IPS-NIHi11 (cell line): Measurements from ENCODE around the gene RALGDS.

Experiments
- DNase-seq: peaks from one replicate; pipeline ENCODE4 v3.0.0; 2012; ENCODE audit warnings: mixed read lengths, low spot score

Gene RALGDS

DNA sequence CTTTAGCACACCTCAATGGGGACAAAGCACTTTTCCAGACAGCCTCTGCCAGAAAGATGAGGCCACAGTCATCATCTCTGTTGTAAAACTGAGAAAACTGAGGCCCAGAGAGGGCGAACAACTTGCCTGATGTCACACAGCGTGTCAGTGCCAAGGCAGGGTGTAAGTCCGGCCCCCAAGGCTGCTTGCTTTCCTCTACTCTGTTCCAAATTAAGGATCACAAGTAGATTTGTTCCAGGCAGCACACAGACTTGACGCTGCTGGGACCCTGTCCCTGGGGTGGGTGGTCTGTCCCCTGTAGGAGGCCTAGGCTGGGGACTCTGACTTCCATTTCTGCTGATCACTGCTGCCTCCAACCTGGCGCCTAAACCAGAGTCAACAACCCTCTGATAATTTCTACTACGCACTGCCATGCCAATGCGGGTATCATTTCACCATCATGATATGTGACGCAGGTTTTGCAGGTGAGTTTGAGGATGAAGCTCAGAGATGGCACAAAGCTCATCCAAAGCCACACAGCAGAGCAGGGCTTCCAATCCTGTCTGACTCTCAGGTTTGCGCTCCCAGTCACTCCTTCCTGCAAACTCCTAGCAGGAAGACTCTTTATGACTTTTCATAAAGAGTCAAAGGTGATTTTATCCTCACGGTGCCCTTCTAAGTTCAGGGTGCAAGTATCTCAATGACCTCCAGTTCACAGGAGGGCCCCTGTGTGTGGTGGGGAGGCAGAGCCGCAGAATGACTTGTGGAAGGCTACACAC, 13.5 kb upstream of the RALGDS start:
- no peak for DNase-seq

DNA sequence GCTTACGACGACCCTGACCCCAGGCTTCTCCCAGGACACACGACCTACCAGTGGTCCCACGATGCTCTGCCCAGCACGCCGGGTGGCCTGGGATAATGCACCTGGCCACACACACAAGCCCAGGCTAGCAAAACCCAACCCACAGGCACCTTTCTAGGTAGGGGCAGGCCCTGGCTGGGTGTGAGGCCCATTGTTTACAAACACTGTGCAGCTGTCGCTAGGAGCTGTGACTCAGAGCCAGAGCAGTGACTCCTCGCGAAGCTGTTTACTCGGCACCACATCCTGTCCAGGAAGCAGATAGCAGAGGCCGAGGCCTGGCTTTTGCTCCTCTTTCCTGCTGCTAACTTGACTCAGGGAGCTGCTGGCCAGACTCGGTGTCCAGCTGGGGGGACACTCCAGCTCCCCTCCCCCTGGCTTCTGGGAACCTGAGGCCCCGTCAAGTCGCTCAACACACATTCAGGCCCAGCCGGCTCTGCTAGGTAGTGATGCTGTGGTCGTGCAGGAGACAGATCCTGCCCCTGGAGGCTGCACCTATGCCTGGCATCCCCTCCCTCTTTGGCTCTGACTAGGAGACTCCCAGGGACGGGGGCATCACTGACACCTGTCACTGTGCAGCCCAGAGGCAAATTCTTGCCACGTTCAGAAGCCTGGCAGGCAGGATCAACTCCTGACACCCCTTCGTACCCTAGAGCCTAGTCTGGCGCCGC, 12.8 kb upstream of the RALGDS start:
- DNase-seq = peak; percentile 77

- DNase-seq = no peak
Observed at GRCh38 chr9:133132174-133132573, 11.1 kb upstream of the RALGDS start.

DNA sequence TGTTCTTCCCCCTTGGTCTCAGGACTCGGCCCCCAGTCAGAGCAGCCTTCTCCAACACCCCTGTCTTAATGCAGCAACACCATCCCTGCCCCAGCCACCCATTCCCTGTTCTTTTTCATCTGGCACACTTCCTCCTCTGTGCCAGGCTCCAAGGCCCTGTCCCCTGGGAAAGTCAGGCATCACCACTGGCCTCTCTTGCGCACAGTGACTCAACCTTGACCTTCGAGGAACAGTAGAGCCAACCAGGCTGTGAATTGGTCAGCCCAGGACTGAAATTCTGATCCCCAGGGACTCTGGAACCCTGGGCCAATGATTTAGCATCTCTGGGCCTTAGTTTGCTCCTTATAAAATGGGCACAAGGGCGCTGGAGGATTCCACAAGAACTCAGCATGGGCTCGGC, 10.5 kb upstream of the RALGDS start:
- DNase-seq = no peak

DNA sequence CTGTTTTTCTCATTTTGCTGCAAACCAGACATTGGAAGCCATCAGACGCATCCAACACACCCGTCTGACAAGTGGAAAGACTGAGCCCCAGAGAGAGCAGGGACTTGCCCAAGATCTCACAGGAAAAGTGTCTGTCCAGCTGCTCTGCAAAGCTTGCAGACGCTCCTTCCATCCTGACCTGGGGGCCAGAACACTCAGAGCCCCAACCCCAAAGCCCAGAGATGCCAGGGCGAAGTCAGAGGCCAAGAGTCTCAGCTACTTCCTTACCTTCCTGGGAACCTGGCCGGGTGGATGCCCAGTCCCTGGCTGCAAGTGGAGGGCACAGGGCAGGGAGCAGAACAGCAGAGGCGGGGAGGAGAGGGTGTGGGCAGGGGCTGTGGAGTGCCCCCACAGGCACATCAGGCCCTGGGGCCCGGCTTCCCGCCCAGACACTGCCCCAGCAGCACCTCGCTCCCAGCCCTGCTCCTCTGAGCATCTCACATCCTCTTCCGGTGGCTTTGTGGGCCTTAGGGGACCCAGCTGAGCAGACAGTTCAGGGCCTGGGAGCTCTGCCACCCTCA, 9.7 kb upstream of the RALGDS start:
- DNase-seq = no peak

DNA sequence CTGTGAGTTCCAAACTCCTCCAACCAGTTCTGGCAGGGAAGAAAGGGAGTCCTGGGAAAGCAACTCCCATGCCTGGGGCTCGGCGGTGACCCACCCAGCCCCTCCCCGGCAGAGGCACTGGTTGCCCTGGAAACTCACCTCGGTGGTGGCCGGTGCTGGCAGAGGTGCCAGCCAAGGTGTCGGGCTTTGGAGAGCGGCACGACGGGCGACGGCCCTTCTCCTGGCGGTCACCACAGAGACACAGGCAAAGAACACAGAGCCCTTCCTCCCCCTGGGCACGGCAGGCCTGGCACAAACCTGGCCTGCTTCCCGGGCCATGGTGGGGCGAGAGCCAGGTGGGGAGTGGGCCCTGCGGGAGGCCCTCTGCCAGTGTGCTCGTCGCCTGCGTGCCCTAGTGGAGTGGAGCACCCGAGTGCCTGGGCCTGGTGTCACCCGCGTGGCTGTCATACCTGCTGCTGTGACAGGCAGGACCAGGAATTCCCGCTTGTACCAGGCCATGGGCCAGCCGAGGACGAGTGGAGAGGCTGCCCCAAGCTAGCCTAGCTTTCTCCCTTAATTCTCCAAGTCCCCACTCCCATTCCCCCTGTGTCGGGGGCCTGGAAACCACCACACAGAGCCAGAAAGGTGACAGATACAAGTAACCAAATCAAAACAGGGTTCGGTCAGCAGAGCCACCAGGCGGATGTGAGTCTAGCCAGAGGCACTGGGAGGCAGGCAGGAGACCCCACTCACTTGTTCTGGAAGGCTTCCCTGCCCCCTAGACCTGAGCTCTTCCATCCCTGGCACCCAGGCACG, 8.2 kb upstream of the RALGDS start:
- no peak for DNase-seq

- DNase-seq = no peak
Observed at GRCh38 chr9:133128152-133128551, 7.1 kb upstream of the RALGDS start.

DNA sequence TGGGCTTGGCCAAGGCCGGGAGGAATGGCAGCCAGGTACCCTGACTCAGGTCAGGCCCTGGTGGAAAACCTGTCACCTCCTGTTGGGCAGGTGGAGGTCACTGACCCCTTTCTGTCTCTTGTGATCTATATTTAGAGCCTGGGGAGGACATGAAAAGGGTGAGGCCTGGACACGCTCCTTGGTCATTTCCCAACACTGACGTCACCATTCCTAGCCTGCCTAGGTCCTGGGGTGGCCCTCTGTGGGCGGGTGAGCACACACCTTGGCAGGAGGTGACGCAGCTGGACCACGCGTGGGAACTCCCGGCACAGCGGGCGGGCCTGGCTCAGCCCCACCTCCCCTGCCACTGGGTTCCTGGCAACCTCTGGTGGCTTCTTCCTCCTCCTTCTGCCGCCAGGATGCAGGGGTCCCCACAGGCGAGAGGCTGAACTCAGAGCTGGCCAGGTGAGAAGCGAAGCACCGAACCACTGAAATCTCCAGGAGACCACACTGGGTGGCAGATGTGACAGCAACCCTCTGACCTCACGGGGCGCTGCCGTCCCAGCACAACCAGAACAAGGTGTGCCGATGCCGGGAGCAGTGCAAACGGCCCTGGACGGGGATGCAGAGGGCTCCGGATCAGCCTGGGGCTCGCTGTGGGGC, 6.4 kb upstream of the RALGDS start:
- no peak for DNase-seq

DNA sequence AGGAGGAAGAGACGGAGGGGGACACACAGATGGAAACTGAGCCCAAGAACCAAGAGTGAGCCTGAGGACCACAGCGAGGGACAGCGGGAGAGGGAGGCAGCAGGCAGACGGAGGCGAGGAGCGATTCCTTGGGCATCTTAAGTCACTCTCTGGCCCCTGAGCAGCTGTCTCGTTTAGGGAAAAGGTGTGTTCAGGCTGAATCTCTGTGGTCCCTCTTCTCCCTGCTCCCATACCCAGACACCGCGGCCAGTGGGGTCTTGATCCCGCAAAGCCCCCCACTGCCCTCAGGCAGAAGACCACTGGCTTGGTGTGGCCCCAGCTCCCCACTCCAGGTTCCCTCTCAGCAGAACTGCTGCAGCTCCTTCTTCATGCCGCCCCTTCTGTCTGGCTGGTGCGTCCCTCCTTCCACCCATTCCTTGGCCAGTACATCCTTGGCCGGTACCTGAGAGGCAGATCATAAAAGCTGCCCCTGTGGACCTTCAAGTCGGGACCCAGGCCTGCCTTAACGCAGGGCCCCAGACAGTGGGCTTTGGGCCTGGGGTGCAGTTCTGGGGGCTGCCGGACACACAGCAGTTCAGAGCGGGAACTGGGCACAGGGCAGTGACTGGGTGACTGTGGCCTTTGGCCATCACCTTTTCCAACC, 5.8 kb upstream of the RALGDS start:
- no peak for DNase-seq

DNA sequence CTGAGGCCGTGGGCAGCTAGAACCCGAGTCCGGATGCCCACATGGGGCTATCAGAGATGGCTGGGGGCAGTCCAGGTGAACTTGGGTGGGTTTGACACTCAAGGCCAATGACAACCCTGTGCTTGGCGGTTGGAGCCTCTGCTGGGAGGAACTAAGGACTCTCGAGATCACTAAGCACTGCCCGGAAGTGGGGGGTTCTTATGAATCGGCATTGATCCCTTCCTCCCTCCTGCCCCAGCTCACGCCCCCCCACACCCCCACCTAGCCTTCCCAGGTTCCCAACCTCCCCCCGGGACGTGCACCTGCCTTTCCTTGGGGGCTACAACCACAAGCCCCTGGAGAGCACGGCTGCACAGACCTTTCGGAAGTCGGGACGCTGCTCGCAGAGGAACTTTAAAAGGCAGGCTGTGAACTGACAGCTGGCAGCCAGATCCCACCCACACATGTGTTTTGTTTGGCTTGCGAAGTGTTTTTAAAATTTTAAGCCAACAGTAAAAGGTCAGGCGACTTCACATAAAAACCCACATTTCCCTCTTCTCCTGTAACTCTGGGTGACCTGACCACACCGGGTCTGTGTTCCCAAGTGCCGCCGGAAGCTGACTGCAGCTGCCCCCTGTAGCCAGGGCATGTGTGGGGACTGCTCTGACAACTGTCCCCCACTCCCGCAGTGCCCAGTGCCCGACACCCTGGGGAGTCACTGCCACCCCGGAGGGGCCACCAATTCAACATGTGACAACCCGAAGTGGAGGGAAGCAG, 5.1 kb upstream of the RALGDS start:
- DNase-seq = no peak

DNA sequence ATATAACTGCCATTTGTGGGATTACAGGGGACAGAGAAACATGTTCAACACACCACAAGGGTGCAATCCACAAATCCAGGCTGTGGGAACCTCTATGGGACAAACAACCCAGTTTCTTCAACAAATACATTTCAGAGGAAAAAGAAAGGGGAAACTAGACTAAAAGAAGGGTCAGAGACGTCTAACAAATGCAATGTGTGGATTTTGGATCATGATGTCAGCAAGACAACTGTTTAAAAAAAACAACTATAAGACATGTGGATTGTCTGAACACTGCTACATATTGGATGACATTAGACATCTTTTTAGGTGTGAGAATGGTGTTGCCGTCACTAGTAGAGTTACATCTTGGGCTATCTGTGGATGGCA, 3.9 kb upstream of the RALGDS start:
- no peak for DNase-seq

GRCh38 chr9:133124123-133124906, 3.3 kb upstream of the RALGDS start:
- no peak for DNase-seq

DNA sequence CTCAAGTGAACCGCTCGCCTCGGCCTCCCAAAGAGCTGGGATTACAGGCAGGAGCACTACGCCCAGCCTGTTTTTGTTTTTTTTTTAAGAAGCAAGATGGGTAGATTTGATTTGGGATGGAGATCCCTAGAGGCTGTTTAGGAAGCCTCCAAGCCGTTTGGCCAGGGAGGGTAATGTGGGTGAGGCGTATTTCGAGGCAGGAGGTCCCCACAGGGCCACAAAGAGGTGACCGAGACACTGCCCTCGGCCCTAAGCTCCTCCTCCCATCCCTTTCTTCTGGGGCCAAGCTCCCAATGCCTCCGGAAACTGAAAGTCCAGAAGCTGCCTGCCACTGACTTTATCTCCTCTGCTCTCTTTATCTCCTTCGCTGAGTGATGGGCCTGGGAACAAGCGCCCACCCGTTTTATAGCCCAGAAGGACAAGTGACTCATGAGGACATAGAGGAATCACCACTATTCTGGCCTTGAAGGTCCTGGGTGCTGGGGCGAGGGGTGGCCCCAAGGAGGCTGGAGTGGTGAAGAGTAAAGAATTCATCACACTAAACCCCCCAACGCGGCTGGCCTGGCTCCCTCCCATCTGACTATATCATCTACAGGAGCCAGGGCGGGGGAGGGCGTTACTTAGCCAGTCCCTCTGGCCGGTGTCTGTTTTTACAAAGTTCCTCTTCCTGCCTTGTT, 2.0 kb upstream of the RALGDS start:
- no peak for DNase-seq

GRCh38 chr9:133122605-133122934, 1.5 kb upstream of the RALGDS start:
- no peak for DNase-seq

DNA sequence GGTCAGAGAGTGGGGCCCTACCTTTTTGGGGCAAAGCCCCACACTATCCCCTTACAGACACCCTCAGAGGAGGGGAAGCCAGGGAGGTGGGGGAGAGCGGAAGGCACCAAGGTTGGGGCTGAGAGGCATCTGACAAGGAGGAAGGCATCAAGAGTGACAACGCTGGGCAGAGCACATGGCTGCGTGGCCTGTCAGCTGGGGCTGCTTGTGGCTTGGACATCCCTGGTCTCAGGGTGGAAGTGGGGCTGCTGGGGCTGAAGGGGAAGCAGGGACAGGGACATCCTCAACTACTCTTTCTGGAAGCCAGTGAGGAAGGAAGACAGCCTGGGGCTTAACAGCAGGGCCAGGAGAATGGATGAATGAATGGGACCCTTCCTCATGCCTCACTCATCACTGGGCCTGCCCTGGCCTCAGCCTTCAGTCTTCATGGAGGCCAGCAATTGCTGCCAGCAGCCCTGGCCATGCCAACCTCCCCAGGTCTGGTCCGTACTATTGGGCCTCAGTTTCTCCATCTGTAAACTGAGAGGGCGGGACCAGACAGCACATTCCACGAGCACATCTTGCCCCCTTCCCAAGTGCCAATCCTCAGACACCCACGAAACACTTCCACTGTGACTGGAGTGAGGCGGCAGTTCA, 993 bp upstream of the RALGDS start:
- DNase-seq = no peak

GRCh38 chr9:133120501-133121197, 391 bp downstream of the RALGDS start:
- DNase-seq = no peak

GRCh38 chr9:133119846-133120500, 1.1 kb downstream of the RALGDS start:
- DNase-seq = no peak
